IPS DF 6.9 (cell line): Measurements from ENCODE around the gene ANGPTL8.

Experiments
- DNase-seq: peaks from one replicate; pipeline ENCODE4 v3.0.0-alpha.2; 2013; ENCODE audit warnings: low read depth, low spot score
- H3K27ac ChIP-seq: one replicate; pipeline ENCODE4 v1.5.1; 2013; ENCODE audit warnings: low read length, control low read depth
- H3K27me3 ChIP-seq: 2 replicates; pipeline ENCODE4 v1.6.1; 2013; ENCODE audit warnings: mild to moderate bottlenecking, low read length; ENCODE audit not compliant: control insufficient read depth, insufficient read depth
- H3K36me3 ChIP-seq: 2 replicates; pipeline ENCODE4 v1.6.1; 2013; ENCODE audit warnings: low read length; ENCODE audit not compliant: control insufficient read depth, insufficient read depth
- H3K4me1 ChIP-seq: 2 replicates; pipeline ENCODE4 v1.6.1; 2013; ENCODE audit warnings: low read length; ENCODE audit not compliant: control insufficient read depth, insufficient read depth
- H3K4me3 ChIP-seq: 2 replicates; pipeline ENCODE4 v1.5.1; 2013; ENCODE audit warnings: mild to moderate bottlenecking, low read length
- H3K9me3 ChIP-seq: 2 replicates; pipeline ENCODE4 v1.6.1; 2013; ENCODE audit warnings: low read length, inconsistent platforms; ENCODE audit not compliant: control insufficient read depth, insufficient read depth
- WGBS: extraction: QIAGEN DNeasy Blood & Tissue Kit; methylation state at CpG from one replicate; pipeline ENCODE4 v1.1.7; 2013; ENCODE audit warnings: mixed read lengths, missing lambda C conversion rate; ENCODE audit not compliant: insufficient read length, insufficient coverage; 5-methylcytosine and 5-hydroxymethylcytosine counted together

ANGPTL8 gene

GRCh38 chr19:11237321-11237720 is 2.1 kb upstream of the ANGPTL8 start:
- no peak overlapping the region for H3K27ac ChIP-seq

GRCh38 chr19:11238041-11238440 is 1.4 kb upstream of the ANGPTL8 start:
- peaks cover 4% of the 10 kb centered on the region for H3K4me1 ChIP-seq
- no peaks in the 10 kb centered on the region for H3K9me3 ChIP-seq
- WGBS, result no CpG with 5 or more reads among the region's 11 CpGs
- peaks cover 5% of the 10 kb centered on the region; the same call in 1 of the 2 replicates for H3K36me3 ChIP-seq
- H3K27me3 ChIP-seq, result no peaks in the 10 kb centered on the region
- H3K27ac ChIP-seq, result no peak overlapping the region
- no peak overlapping the region for H3K4me3 ChIP-seq
- DNase-seq, result no peak

More at GRCh38 chr19:11237321-11237720, 2.1 kb upstream of the ANGPTL8 start:
- H3K4me1 ChIP-seq, result 0 out of 2 replicates have a peak, but pooled peaks cover 2% of the 10 kb centered on the region
- H3K27me3 ChIP-seq, result no peaks in the 10 kb centered on the region
- no CpG with 5 or more reads among the region's 15 CpGs for WGBS
- H3K4me3 ChIP-seq, result no peak overlapping the region
- no peaks in the 10 kb centered on the region for H3K9me3 ChIP-seq
- DNase-seq, result no peak
- H3K36me3 ChIP-seq, result peaks cover 12% of the 10 kb centered on the region; the same call in 1 of the 2 replicates

- DNase-seq, result no peak
- no peak overlapping the region for H3K27ac ChIP-seq
- no peaks in the 10 kb centered on the region for H3K27me3 ChIP-seq
- H3K4me1 ChIP-seq, result peaks cover 5% of the 10 kb centered on the region
- no CpG with 5 or more reads among the region's 6 CpGs for WGBS
- H3K4me3 ChIP-seq, result no peak overlapping the region
- H3K36me3 ChIP-seq, result peaks cover 3% of the 10 kb centered on the region; the same call in 1 of the 2 replicates
- no peaks in the 10 kb centered on the region for H3K9me3 ChIP-seq
Observed at GRCh38 chr19:11238781-11239376, 540 bp upstream of the ANGPTL8 start.

- no peak overlapping the region for H3K4me3 ChIP-seq
- H3K9me3 ChIP-seq, result no peaks in the 10 kb centered on the region
- no peak for DNase-seq
- no CpG with 5 or more reads among the region's 8 CpGs for WGBS
- no peaks in the 10 kb centered on the region for H3K27me3 ChIP-seq
- H3K4me1 ChIP-seq, result peaks cover 5% of the 10 kb centered on the region
- peaks cover 3% of the 10 kb centered on the region; the same call in 1 of the 2 replicates for H3K36me3 ChIP-seq
- H3K27ac ChIP-seq, result no peak overlapping the region
Observed at GRCh38 chr19:11240008-11240444, 607 bp downstream of the ANGPTL8 start.

- Histone ChIP-seq H3K9me3 (no peaks in the 10 kb centered on the region), H3K27me3 (no peaks in the 10 kb centered on the region), H3K27ac (no peak overlapping the region), H3K36me3 (peaks cover 3% of the 10 kb centered on the region; the same call in 1 of the 2 replicates), H3K4me1 (peaks cover 3% of the 10 kb centered on the region), H3K4me3 (no peak overlapping the region)
- DNase-seq, result no peak
- WGBS, result no CpG with 5 or more reads among the region's 11 CpGs
Observed at GRCh38 chr19:11242025-11242424, 2.6 kb downstream of the ANGPTL8 start.

- Histone ChIP-seq H3K36me3 (peaks cover 10% of the 10 kb centered on the region; the same call in 1 of the 2 replicates), H3K27ac (no peak overlapping the region), H3K27me3 (no peaks in the 10 kb centered on the region), H3K9me3 (no peaks in the 10 kb centered on the region), H3K4me3 (no peak overlapping the region), H3K4me1 (peaks cover 3% of the 10 kb centered on the region)
- WGBS, result no CpG with 5 or more reads among the region's 48 CpGs
- peak; percentile 54 for DNase-seq
Observed at GRCh38 chr19:11242864-11243797, 3.7 kb downstream of the ANGPTL8 start.

GRCh38 chr19:11243798-11244169 is 4.4 kb downstream of the ANGPTL8 start:
- DNase-seq, result no peak
- no CpG with 5 or more reads among the region's 7 CpGs for WGBS
- no peak overlapping the region for H3K4me3 ChIP-seq

GRCh38 chr19:11244846-11245589 is 5.6 kb downstream of the ANGPTL8 start:
- no peak for DNase-seq
- Histone ChIP-seq H3K4me3 (no peak overlapping the region), H3K9me3 (no peaks in the 10 kb centered on the region), H3K36me3 (peaks cover 10% of the 10 kb centered on the region; the same call in 1 of the 2 replicates), H3K4me1 (peaks cover 3% of the 10 kb centered on the region), H3K27me3 (no peaks in the 10 kb centered on the region), H3K27ac (no peak overlapping the region)
- no CpG with 5 or more reads among the region's 5 CpGs for WGBS

More at GRCh38 chr19:11243798-11244169, 4.4 kb downstream of the ANGPTL8 start:
- Histone ChIP-seq H3K9me3 (no peaks in the 10 kb centered on the region), H3K27ac (no peak overlapping the region), H3K27me3 (no peaks in the 10 kb centered on the region), H3K36me3 (peaks cover 10% of the 10 kb centered on the region; the same call in 1 of the 2 replicates), H3K4me1 (peaks cover 3% of the 10 kb centered on the region)

GRCh38 chr19:11246941-11247340 is 7.5 kb downstream of the ANGPTL8 start:
- Histone ChIP-seq H3K4me1 (peaks cover 3% of the 10 kb centered on the region), H3K27ac (no peak overlapping the region), H3K9me3 (no peaks in the 10 kb centered on the region), H3K4me3 (no peak overlapping the region), H3K27me3 (no peaks in the 10 kb centered on the region), H3K36me3 (peaks cover 12% of the 10 kb centered on the region; the same call in 1 of the 2 replicates)
- no CpG with 5 or more reads among the region's 11 CpGs for WGBS
- no peak for DNase-seq

- Histone ChIP-seq H3K4me3 (no peak overlapping the region), H3K4me1 (peaks cover 3% of the 10 kb centered on the region), H3K27me3 (no peaks in the 10 kb centered on the region), H3K27ac (no peak overlapping the region), H3K9me3 (no peaks in the 10 kb centered on the region), H3K36me3 (peaks cover 12% of the 10 kb centered on the region; the same call in 1 of the 2 replicates)
- WGBS, result no CpG with 5 or more reads among the region's 10 CpGs
- DNase-seq, result no peak
Observed at GRCh38 chr19:11247391-11247790, 8.0 kb downstream of the ANGPTL8 start.
